GM12801 (cell line): ENCODE results near the gene SMCO2.

Source experiments
- CTCF ChIP-seq: IDR thresholded peaks from one replicate; pipeline ENCODE4 v1.5.1; 2011; ENCODE audit warnings: control low read depth; ENCODE audit not compliant: insufficient read length; ENCODE audit errors: extremely low read depth

The SMCO2 gene

GRCh38 chr12:27508736-27509431 is 62.3 kb downstream of the SMCO2 start:
- TF ChIP-seq CTCF: no peak

GRCh38 chr12:27511031-27511722 is 64.6 kb downstream of the SMCO2 start:
- no peak for TF ChIP-seq CTCF

- no peak for TF ChIP-seq CTCF
These were observed 65.1 kb downstream of the SMCO2 start for GRCh38 chr12:27511723-27512045.

GRCh38 chr12:27513155-27513824 is 66.8 kb downstream of the SMCO2 start:
- no peak for TF ChIP-seq CTCF

GRCh38 chr12:27515671-27516070 is 69.1 kb downstream of the SMCO2 start:
- no peak for TF ChIP-seq CTCF

GRCh38 chr12:27516625-27517024 is 70.1 kb downstream of the SMCO2 start:
- no peak for TF ChIP-seq CTCF

GRCh38 chr12:27517546-27517945 is 71.0 kb downstream of the SMCO2 start:
- no peak for TF ChIP-seq CTCF
